ENCODE data around the gene TSFM.
A peak's percentile ranks its signal among the peaks of the same experiment; 100 is the strongest.

TSFM gene

DNA sequence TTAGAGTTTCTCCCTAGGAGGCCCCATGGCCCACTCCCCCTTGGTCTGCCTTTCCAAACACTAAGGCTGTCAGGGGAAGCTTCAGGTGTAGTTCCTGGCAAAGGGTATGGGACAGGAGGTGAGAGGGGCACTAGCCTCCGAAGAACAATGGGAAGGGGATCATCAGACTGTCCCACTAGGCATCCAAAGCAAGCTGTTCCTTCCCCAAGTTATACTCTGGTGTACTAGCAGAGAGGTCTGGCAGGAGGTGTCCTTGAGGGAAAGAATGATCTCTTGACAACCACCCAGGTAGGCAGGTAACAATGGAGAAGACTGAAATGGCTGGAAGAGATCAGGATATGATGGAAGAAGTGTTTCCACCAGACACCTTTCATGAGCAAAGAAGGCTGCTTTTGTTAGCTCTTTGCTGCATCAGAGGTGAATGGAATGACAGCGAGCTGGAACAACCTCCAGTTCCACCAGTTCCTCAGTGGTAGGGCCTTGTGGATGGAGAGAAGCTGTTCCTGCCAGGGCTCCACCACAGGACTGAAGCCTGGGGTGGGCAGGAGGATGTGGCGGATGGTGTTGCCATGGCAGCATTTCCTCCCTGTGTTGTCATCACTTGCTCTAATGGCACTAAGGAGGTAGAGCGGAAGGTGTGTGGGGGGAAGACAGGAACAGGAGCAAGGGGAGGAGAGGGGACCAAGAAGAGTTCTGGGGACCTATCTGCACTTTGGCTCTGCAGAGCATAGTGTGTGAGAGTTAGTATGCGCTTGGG is 41.8 kb upstream of the TSFM start:
- Histone ChIP-seq H3K4me3 (ENCODE audit: low read depth, low read length) (no peak overlapping the region), H3K36me3 (replicated peaks) (peaks cover 2% of the 10 kb centered on the region), H3K27ac (no peak overlapping the region), H3K27me3 (replicated peaks) (peaks cover 44% of the 10 kb centered on the region)
- DNase-seq = no peak
- no peak for TF ChIP-seq CTCF (IDR thresholded peaks at IDR 0.05; ENCODE audit: low read depth, low read length, missing control alignments)
- in situ Hi-C loops (cut with HindIII; ENCODE audit: low pct_ligation_motif_present, low sequenced_read_pairs) = no loop called here

GRCh38 chr12:57741413-57741789 is 41.2 kb upstream of the TSFM start:
- Histone ChIP-seq H3K27me3 (replicated peaks) (peaks cover 40% of the 10 kb centered on the region), H3K4me3 (ENCODE audit: low read depth, low read length) (no peak overlapping the region), H3K27ac (no peak overlapping the region), H3K36me3 (replicated peaks) (peaks cover 2% of the 10 kb centered on the region)
- TF ChIP-seq CTCF (IDR thresholded peaks at IDR 0.05; ENCODE audit: low read depth, low read length, missing control alignments) = no peak
- in situ Hi-C loops (cut with HindIII; ENCODE audit: low pct_ligation_motif_present, low sequenced_read_pairs) = no loop called here
- DNase-seq = no peak

GRCh38 chr12:57741844-57742738 is 40.5 kb upstream of the TSFM start:
- Histone ChIP-seq H3K27me3 (replicated peaks) (peaks cover 35% of the 10 kb centered on the region), H3K36me3 (replicated peaks) (peaks cover 8% of the 10 kb centered on the region), H3K4me3 (ENCODE audit: low read depth, low read length) (no peak overlapping the region), H3K27ac (no peak overlapping the region)
- DNase-seq = no peak
- TF ChIP-seq CTCF (IDR thresholded peaks at IDR 0.05; ENCODE audit: low read depth, low read length, missing control alignments) = peak; percentile 26
- in situ Hi-C loops (cut with HindIII; ENCODE audit: low pct_ligation_motif_present, low sequenced_read_pairs) = no loop called here

GRCh38 chr12:57743769-57744168 is 38.8 kb upstream of the TSFM start:
- in situ Hi-C loops (cut with HindIII; ENCODE audit: low pct_ligation_motif_present, low sequenced_read_pairs) = no loop called here
- DNase-seq = no peak
- Histone ChIP-seq H3K36me3 (replicated peaks) (peaks cover 18% of the 10 kb centered on the region), H3K27ac (no peak overlapping the region), H3K4me3 (ENCODE audit: low read depth, low read length) (no peak overlapping the region), H3K27me3 (replicated peaks) (peaks cover 22% of the 10 kb centered on the region)
- TF ChIP-seq CTCF (IDR thresholded peaks at IDR 0.05; ENCODE audit: low read depth, low read length, missing control alignments) = no peak

DNA sequence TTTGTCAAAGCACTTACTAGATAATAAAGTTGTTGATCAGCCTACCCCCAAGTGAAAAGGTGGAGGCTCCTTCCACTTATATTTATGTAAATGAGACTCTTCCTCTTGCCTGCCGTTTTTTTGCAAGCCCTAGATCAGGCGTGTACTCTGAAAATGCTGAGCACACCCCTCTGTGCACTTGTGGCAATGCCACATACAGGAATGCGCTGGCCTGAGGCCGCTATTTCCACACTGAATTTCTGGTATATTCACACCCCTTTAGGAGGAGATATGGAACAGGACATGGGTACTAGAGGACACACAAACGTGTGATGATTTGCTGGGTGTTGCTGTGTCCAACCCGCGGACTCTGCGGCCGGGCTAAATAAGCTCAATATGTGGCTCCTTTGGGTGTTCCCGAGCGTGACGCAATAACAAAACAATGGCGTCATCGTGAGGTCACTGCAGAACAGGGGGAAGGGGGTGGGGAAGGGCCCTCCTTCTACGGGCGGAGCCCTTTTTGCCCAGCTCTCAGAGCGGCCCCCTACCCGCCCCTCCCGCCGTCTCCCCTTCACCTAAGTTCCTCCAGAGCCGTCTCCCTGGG is 38.3 kb upstream of the TSFM start:
- TF ChIP-seq CTCF (IDR thresholded peaks at IDR 0.05; ENCODE audit: low read depth, low read length, missing control alignments) = no peak
- H3K27ac ChIP-seq = peak overlapping the region; percentile 99
- in situ Hi-C loops (cut with HindIII; ENCODE audit: low pct_ligation_motif_present, low sequenced_read_pairs) = no loop called here
- peak overlapping the region; percentile 84 for H3K4me3 ChIP-seq (ENCODE audit: low read depth, low read length)
- peaks cover 18% of the 10 kb centered on the region for H3K27me3 ChIP-seq (replicated peaks)
- peaks cover 22% of the 10 kb centered on the region for H3K36me3 ChIP-seq (replicated peaks)
- peak; percentile 76 for DNase-seq

Data from brain microvascular endothelial cell (primary cell).